Measurements from ENCODE around the gene GRID1.

DNA sequence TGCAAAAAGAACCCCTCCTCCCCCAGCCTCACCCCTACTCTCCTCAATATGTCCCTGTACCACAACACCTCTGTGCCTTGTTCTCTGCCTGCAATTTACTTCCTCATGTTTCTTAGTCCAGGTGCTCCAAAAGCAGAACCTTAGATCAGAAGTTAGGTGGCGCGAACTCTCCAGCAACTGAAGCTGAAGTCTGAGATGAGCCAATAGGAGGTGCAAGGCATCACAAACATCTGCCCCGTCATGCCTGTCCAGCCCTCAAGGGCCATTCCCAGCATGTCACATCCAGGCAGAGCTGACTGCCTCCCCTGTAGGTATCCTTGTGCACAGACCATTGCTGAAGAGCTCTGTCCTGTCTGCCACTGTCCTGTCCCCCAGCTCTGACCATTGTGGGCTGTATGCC, 508.8 kb downstream of the GRID1 start:
- TF ChIP-seq CBX3 (IDR thresholded peaks at IDR 0.05; ENCODE audit: borderline replicate concordance in 1 of 2, low read length in 2 of 2), result no peak
- TF ChIP-seq, protein P1, sequence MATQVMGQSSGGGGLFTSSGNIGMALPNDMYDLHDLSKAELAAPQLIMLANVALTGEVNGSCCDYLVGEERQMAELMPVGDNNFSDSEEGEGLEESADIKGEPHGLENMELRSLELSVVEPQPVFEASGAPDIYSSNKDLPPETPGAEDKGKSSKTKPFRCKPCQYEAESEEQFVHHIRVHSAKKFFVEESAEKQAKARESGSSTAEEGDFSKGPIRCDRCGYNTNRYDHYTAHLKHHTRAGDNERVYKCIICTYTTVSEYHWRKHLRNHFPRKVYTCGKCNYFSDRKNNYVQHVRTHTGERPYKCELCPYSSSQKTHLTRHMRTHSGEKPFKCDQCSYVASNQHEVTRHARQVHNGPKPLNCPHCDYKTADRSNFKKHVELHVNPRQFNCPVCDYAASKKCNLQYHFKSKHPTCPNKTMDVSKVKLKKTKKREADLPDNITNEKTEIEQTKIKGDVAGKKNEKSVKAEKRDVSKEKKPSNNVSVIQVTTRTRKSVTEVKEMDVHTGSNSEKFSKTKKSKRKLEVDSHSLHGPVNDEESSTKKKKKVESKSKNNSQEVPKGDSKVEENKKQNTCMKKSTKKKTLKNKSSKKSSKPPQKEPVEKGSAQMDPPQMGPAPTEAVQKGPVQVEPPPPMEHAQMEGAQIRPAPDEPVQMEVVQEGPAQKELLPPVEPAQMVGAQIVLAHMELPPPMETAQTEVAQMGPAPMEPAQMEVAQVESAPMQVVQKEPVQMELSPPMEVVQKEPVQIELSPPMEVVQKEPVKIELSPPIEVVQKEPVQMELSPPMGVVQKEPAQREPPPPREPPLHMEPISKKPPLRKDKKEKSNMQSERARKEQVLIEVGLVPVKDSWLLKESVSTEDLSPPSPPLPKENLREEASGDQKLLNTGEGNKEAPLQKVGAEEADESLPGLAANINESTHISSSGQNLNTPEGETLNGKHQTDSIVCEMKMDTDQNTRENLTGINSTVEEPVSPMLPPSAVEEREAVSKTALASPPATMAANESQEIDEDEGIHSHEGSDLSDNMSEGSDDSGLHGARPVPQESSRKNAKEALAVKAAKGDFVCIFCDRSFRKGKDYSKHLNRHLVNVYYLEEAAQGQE (IDR thresholded peaks at IDR 0.05; ENCODE audit: borderline replicate concordance), result no peak
- TF ChIP-seq, protein P1 (CRISPR knock-in tag; IDR thresholded peaks at IDR 0.05; ENCODE audit: low read depth), result no peak
- TF ChIP-seq ZNF12 (CRISPR knock-in tag; IDR thresholded peaks at IDR 0.05), result no peak
- TF ChIP-seq FOXK2 (conservative IDR thresholded peaks at IDR 0.05 in 1 of 2, IDR thresholded peaks at IDR 0.05 in 1 of 2; ENCODE audit: low read depth in 2 of 2), result no peak
- TF ChIP-seq POLR2AphosphoS5 (IDR thresholded peaks at IDR 0.05; ENCODE audit: control insufficient read depth, insufficient read depth, low read depth, low read length), result no peak
- TF ChIP-seq ADNP (tag; IDR thresholded peaks at IDR 0.05), result no peak
- TF ChIP-seq TCF7 (IDR thresholded peaks at IDR 0.05; ENCODE audit: borderline replicate concordance), result no peak
- no peak for TF ChIP-seq TCFL5 (CRISPR knock-in tag; conservative IDR thresholded peaks at IDR 0.05)
- no peak for TF ChIP-seq DMBX1 (CRISPR knock-in tag; IDR thresholded peaks at IDR 0.05; ENCODE audit: borderline replicate concordance)
- TF ChIP-seq CREB1 (IDR thresholded peaks at IDR 0.05), result no peak
- no peak for TF ChIP-seq CREB1 (CRISPR knock-in tag; IDR thresholded peaks at IDR 0.05)
